H1 (cell line): ENCODE data around the gene HBQ1. TPM values are rescaled to one million over a fixed set of nuclear protein-coding genes. Genes with fewer than 3 reads are reported as not detected.
A peak's percentile ranks its signal among the peaks of the same experiment; 100 is the strongest.
"Not testable (repeated sequence)": the region's sequence is repeated elsewhere in the genome, so short reads cannot be mapped to it uniquely, and the experiment has no call there.

Source experiments
- CTCF ChIA-PET: fragments of 300-600 bp; sonication (Branson Sonifier 250); formaldehyde crosslinking; loops from one replicate; lab custom pipeline; 2021; ENCODE audit not compliant: partially characterized antibody; lab: Charles Lee
- POLR2A ChIA-PET: fragments of 300-600 bp; sonication (Branson Sonifier 250); formaldehyde crosslinking; loops from one replicate; lab custom pipeline; 2021; ENCODE audit warnings: inconsistent platforms; ENCODE audit not compliant: partially characterized antibody; lab: Charles Lee
- DNase-seq, 2 experiments: peaks; one replicate each; pipeline versions ENCODE4 v3.0.0 to v3.0.0-alpha.2; 2010 to 2022; ENCODE audit warnings: low spot score in 2 of 2, low read depth in 1 of 2, mixed read lengths in 1 of 2
- FAIRE-seq: peaks from 2 replicates; lab custom pipeline; 2011; peaks lifted over from hg19 to GRCh38; lab: Jason Lieb, UNC
- H2AFZ ChIP-seq: 2 replicates; pipeline ENCODE4 v1.8.1; 2012; ENCODE audit warnings: low read length, inconsistent platforms
- H2AK5ac ChIP-seq: 2 replicates; pipeline ENCODE4 v1.6.1; 2013; ENCODE audit warnings: low read depth, low read length
- H2BK120ac ChIP-seq: replicated peaks from 2 replicates; pipeline ENCODE3; 2013; ENCODE audit warnings: low read depth, low read length, inconsistent platforms
- H2BK12ac ChIP-seq: 2 replicates; pipeline ENCODE4 v1.6.1; 2013; ENCODE audit warnings: low read depth, low read length
- H2BK15ac ChIP-seq: 2 replicates; pipeline ENCODE4 v1.6.1; 2013; ENCODE audit warnings: low read length
- H2BK20ac ChIP-seq: 2 replicates; pipeline ENCODE4 v1.6.1; 2013; ENCODE audit warnings: low read length
- H2BK5ac ChIP-seq: 2 replicates; pipeline ENCODE4 v1.6.1; 2013; ENCODE audit warnings: low read depth, low read length
- H3K14ac ChIP-seq: 2 replicates; pipeline ENCODE4 v1.6.1; 2013; ENCODE audit warnings: inconsistent platforms; ENCODE audit not compliant: insufficient read length
- H3K18ac ChIP-seq: 2 replicates; pipeline ENCODE4 v1.6.1; 2013; ENCODE audit warnings: low read length; ENCODE audit errors: extremely low read depth
- H3K23ac ChIP-seq: 2 replicates; pipeline ENCODE4 v1.6.1; 2013; ENCODE audit warnings: inconsistent platforms; ENCODE audit not compliant: insufficient read length
- H3K23me2 ChIP-seq: 2 replicates; pipeline ENCODE4 v1.6.1; 2013; ENCODE audit warnings: low read depth, low read length
- H3K27ac ChIP-seq: 2 replicates; pipeline ENCODE4 v1.6.1; 2011; ENCODE audit warnings: low read depth, low read length, inconsistent platforms
- H3K27me3 ChIP-seq, 4 experiments: replicated peaks in 1 of 4; 1 replicate in 1 of 4; 2 replicates in 3 of 4; pipeline versions ENCODE4 v1.6.1 to v1.8.1; 2011 to 2013; ENCODE audit warnings: low read length in 3 of 4, mild to moderate bottlenecking in 3 of 4, inconsistent platforms in 2 of 4, mixed read lengths in 2 of 4, moderate library complexity in 1 of 4; ENCODE audit not compliant: control insufficient read depth in 3 of 4, insufficient read depth in 3 of 4; ENCODE audit errors: extremely low read depth in 1 of 4
- H3K36me3 ChIP-seq, 4 experiments: 2 replicates each; pipeline versions ENCODE4 v1.6.1 to v1.8.1; 2011 to 2013; ENCODE audit warnings: mild to moderate bottlenecking in 4 of 4, low read length in 3 of 4, moderate library complexity in 2 of 4, control low read depth in 1 of 4, inconsistent platforms in 1 of 4; ENCODE audit not compliant: insufficient read depth in 4 of 4, control insufficient read depth in 2 of 4
- H3K4ac ChIP-seq: replicated peaks from 2 replicates; pipeline ENCODE3; 2013; ENCODE audit warnings: low read length, low read depth, mixed read lengths, inconsistent platforms; ENCODE audit not compliant: insufficient read length
- H3K4me1 ChIP-seq, 4 experiments: replicated peaks in 1 of 4; 1 replicate in 1 of 4; 2 replicates in 3 of 4; pipeline versions ENCODE4 v1.6.1 to v1.8.1; 2011 to 2013; ENCODE audit warnings: low read length in 3 of 4, inconsistent platforms in 2 of 4, mixed read lengths in 1 of 4; ENCODE audit not compliant: insufficient read depth in 4 of 4, control insufficient read depth in 3 of 4
- H3K4me2 ChIP-seq, 2 experiments: 2 replicates each; pipeline versions ENCODE4 v1.6.1 to v1.8.1; 2011 to 2013; ENCODE audit warnings: low read depth in 2 of 2, low read length in 2 of 2, control low read depth in 1 of 2, inconsistent platforms in 1 of 2, mild to moderate bottlenecking in 1 of 2; ENCODE audit not compliant: insufficient read depth in 1 of 2
- H3K4me3 ChIP-seq, 4 experiments: fragments of 200-600, 300-600 bp in 1 of 4; sonication (generic), shearing (Covaris generic), sonication (Bioruptor Twin) in 1 of 4; 2 replicates each; pipeline versions ENCODE4 v1.5.1 to v1.8.1; 2011 to 2016; ENCODE audit warnings: low read length in 4 of 4, low read depth in 3 of 4, control low read depth in 2 of 4, inconsistent platforms in 2 of 4, mild to moderate bottlenecking in 2 of 4, mixed read lengths in 1 of 4, moderate library complexity in 1 of 4; ENCODE audit not compliant: insufficient read depth in 2 of 4; ENCODE audit errors: extremely low read depth in 1 of 4
- H3K56ac ChIP-seq: replicated peaks from 2 replicates; pipeline ENCODE3; 2013; ENCODE audit warnings: low read depth, mild to moderate bottlenecking, mixed read lengths, low read length, inconsistent platforms; ENCODE audit not compliant: insufficient read length
- H3K79me1 ChIP-seq: 2 replicates; pipeline ENCODE4 v1.6.1; 2013; ENCODE audit warnings: low read depth, low read length, control low read depth
- H3K79me2 ChIP-seq, 2 experiments: 2 replicates each; pipeline versions ENCODE4 v1.6.1 to v1.8.1; 2012 to 2013; ENCODE audit warnings: low read length in 2 of 2, mild to moderate bottlenecking in 2 of 2, inconsistent platforms in 1 of 2; ENCODE audit not compliant: insufficient read depth in 2 of 2, control insufficient read depth in 1 of 2
- H3K9ac ChIP-seq, 4 experiments: replicated peaks in 1 of 4; 1 replicate in 1 of 4; 2 replicates in 3 of 4; pipeline versions ENCODE4 v1.6.1 to v1.8.1; 2011 to 2013; ENCODE audit warnings: low read depth in 3 of 4, low read length in 3 of 4, control low read depth in 2 of 4, mild to moderate bottlenecking in 2 of 4, moderate library complexity in 2 of 4, inconsistent platforms in 1 of 4; ENCODE audit errors: extremely low read depth in 1 of 4
- H3K9me3 ChIP-seq, 2 experiments: 2 replicates each; pipeline versions ENCODE4 v1.6.1 to v1.8.1; 2012 to 2013; ENCODE audit warnings: mild to moderate bottlenecking in 2 of 2, moderate library complexity in 2 of 2, control low read depth in 1 of 2, inconsistent platforms in 1 of 2, low read depth in 1 of 2, low read length in 1 of 2, mixed read lengths in 1 of 2; ENCODE audit not compliant: insufficient read depth in 2 of 2
- H4K20me1 ChIP-seq, 2 experiments: replicated peaks in 1 of 2; 2 replicates each; pipeline versions ENCODE3 to v1.8.1; 2011 to 2013; ENCODE audit warnings: inconsistent platforms in 2 of 2, low read length in 2 of 2, mild to moderate bottlenecking in 1 of 2; ENCODE audit not compliant: insufficient read depth in 2 of 2, control insufficient read depth in 1 of 2
- H4K5ac ChIP-seq: 2 replicates; pipeline ENCODE4 v1.6.1; 2013; ENCODE audit warnings: low read length, low read depth, mixed read lengths, inconsistent platforms; ENCODE audit not compliant: insufficient read length
- H4K8ac ChIP-seq: 2 replicates; pipeline ENCODE4 v1.8.0; 2013; ENCODE audit warnings: mild to moderate bottlenecking, moderate library complexity, low read length, inconsistent platforms; ENCODE audit not compliant: insufficient read depth; ENCODE audit errors: extremely low read depth
- H4K91ac ChIP-seq: replicated peaks from 2 replicates; pipeline ENCODE3; 2013; ENCODE audit warnings: low read length, mixed read lengths, inconsistent platforms; ENCODE audit not compliant: insufficient read length
- WGBS, 2 experiments: shearing (Covaris generic) in 1 of 2; methylation state at CpG; one replicate each; pipeline versions ENCODE4 v1.1.6 to v1.1.7; 2013 to 2015; ENCODE audit warnings: low lambda C conversion rate in 2 of 2, mixed read lengths in 2 of 2, inconsistent platforms in 1 of 2, low coverage in 1 of 2, missing lambda C conversion rate in 1 of 2; ENCODE audit not compliant: insufficient replicate concordance in 2 of 2, insufficient coverage in 1 of 2, insufficient read length in 1 of 2; ENCODE audit errors: extremely low coverage in 1 of 2, missing lambda C conversion rate in 1 of 2; 5-methylcytosine and 5-hydroxymethylcytosine counted together
- polyA plus RNA-seq, 7 experiments: library from polyadenylated mRNA; depleted of rRNA in 3 of 7; stranded (reverse) in 5 of 7; unstranded in 2 of 7; fragments of >200 nt in 5 of 7; fragments of 200-250 nt in 2 of 7; gene quantifications; 1 replicate in 5 of 7; 2 replicates in 1 of 7; 4 replicates in 1 of 7; pipeline versions ENCODE4 v1.2.1 to v1.2.3, GENCODE V29; 2011 to 2013; ENCODE audit warnings: missing spikeins in 2 of 7, mixed read lengths in 2 of 7
- total RNA-seq: library from RNA; stranded (reverse); fragmentation: NEBNext Ultra II Directional; extraction: Animal tissue kit (Norgen Biotek cat#: 25700); gene quantifications from 2 replicates; pipeline ENCODE4 v1.2.1, GENCODE V29; 2021

The HBQ1 gene
- total and polyA plus RNA-seq, 2 of the 8 experiments (the other 6 are each of a cell fraction or from before 2014, with no cell fraction given), result 2.9 to 17.1 TPM

DNA sequence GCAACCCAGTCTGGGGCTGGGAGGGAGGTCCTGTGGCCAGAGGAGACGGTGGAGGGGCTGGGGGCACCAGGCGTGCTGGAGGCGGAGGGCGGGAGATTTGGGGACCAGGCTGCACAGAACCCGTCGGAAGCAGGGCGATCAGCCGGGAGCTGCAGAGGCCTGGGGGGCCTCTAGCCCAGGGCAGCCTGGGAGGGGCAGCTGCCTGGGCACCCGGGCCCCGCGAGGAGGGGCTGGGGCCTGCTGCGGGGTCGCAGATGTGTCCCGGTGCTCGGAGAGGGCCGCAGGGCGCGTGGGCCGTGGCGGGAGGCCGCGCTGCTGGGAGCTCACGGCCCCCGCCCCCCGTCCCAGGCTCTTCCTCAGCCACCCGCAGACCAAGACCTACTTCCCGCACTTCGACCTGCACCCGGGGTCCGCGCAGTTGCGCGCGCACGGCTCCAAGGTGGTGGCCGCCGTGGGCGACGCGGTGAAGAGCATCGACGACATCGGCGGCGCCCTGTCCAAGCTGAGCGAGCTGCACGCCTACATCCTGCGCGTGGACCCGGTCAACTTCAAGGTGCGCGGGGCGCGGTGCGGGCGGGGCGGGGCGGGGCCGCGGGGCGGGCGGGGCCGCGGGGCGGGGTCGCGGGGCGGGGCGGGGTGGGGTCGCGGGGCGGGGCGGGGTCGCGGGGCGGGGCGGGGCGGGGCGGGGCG lies 16.0 kb upstream of the HBQ1 start:
- H4K20me1 ChIP-seq, H3K56ac ChIP-seq, H3K9me3 ChIP-seq, H2BK15ac ChIP-seq, H4K5ac ChIP-seq, H2BK12ac ChIP-seq, H3K4me3 ChIP-seq, H3K9ac ChIP-seq, H3K18ac ChIP-seq, H2AFZ ChIP-seq, H2BK120ac ChIP-seq, H4K8ac ChIP-seq, H4K91ac ChIP-seq, H3K36me3 ChIP-seq, H3K4ac ChIP-seq, H2AK5ac ChIP-seq, H3K14ac ChIP-seq, H2BK5ac ChIP-seq, H2BK20ac ChIP-seq, DNase-seq, H3K79me1 ChIP-seq, H3K27ac ChIP-seq, H3K23ac ChIP-seq, H3K79me2 ChIP-seq, FAIRE-seq, H3K23me2 ChIP-seq: not testable (repeated sequence)
- CTCF ChIA-PET, result interaction anchor here (1.1 kb wide), 2 partner anchors 16 to 17 kb away, joined by 3 to 5 read pairs; partner anchors contain the start of gene HBQ1
- WGBS, 2 experiments, result no CpG with 5 or more reads among the region's 80 CpGs
- POLR2A ChIA-PET, result interaction anchor here (5.0 kb wide), 1 partner anchor 17 kb away, joined by 29 read pairs; the partner anchor contains the start of gene HBQ1
- peak overlapping the region in 1 of 2 experiments; percentile 64; a peak in 1 of 4 replicates for H3K4me2 ChIP-seq
- H3K27me3 ChIP-seq, result peaks cover 33 to 52% (median 51%) of the 10 kb centered on the region in 4 experiments
- peaks cover 0 to 18% (median 16%) of the 10 kb centered on the region in 4 experiments; a peak in 6 of 7 replicates for H3K4me1 ChIP-seq
